Stimulated activated CD8-positive, alpha-beta memory T cell treated with anti-CD3 and anti-CD28 coated beads, Interleukin-4, amount 100 ng/mL, for 1 hour (primary cell): ENCODE results near the gene SEPHS2.
"Not testable (repeated sequence)": the region's sequence is repeated elsewhere in the genome, so short reads cannot be mapped to it uniquely, and the experiment has no call there.

Experiments
- DNase-seq, 2 donors: peaks; one replicate each; pipeline ENCODE4 v3.0.0-alpha.2; 2020; ENCODE audit warnings: low read depth in 2 of 2, low spot score in 1 of 2

The SEPHS2 gene

GRCh38 chr16:30445408-30446202, at the start of gene SEPHS2:
TSS of gene SEPHS2 (minus strand) at chr16:30445874. CDS start at chr16:30445727, 147 bp downstream.
- DNase-seq = peak; percentile 86 to 91

GRCh38 chr16:30494709-30495108, 49.0 kb upstream of the SEPHS2 start:
- no peak for DNase-seq

GRCh38 chr16:30493941-30494488, 48.3 kb upstream of the SEPHS2 start:
- DNase-seq = no peak

DNA sequence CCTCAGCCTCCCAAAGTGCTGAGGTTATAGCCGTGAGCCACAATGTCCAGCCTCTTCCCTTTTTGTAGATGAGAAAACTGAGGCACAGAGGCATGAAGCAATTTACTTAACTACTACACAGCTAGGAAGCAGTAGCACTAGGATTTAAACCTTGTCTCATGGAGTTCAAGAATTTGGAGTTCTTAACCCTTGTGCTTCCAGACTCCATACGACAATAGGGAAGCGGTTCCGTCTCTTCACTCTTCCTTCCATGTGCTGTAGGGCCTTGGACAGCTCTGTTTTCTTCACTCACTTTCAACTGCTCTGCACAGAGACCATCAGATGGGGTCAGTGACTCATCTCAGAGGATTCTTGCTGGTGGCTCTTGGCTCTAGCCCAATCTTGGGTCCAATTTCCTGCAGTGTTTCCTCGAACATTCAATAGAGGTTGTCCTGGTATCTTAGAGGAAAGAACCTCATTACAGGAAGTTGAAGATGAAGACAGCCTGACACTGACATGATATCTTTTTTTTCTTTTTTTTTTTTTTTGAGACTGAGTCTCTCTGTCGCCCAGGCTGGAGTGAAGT, 46.2 kb upstream of the SEPHS2 start:
- peak in 1 of 2 donors; percentile 10 for DNase-seq

DNA sequence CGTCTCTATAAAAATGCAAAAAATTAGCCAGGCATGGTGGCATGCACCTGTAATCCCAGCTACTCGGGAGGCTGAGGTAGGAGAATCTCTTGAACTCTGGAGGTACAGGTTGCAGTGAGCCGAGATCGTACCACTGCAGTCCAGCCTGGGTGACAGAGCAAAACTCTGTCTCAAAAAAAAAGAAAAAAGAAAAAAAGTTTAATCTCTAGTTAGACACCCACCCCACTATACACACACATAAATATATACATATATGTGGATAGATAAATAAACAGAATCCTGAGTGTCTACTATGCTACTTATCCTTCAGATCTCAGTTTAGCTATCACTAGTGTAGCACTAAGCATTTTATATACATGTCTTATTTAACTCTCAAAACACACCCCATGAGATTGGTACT, 45.6 kb upstream of the SEPHS2 start:
- no peak for DNase-seq

DNA sequence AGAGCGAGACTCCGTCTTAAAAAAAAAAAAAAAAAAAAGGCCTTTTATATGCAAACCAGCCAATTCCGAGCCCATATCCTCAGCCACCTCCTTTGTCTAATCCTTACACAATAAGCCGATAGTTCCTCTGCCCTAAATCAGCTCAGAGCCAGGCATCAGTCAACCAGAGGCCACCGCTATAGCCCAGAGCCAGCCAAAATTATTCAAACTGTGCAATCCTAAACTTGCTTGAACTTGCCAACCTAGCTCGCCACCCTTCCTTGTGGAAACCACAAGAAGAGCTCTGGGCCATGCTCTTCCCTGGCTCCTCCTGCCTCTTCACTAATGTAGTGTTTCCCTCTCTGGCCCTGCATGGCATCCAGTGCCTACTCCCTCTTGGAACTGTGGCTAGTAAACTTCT, 44.5 kb upstream of the SEPHS2 start:
- no peak for DNase-seq

GRCh38 chr16:30488764-30489605, 43.3 kb upstream of the SEPHS2 start:
- no peak for DNase-seq

DNA sequence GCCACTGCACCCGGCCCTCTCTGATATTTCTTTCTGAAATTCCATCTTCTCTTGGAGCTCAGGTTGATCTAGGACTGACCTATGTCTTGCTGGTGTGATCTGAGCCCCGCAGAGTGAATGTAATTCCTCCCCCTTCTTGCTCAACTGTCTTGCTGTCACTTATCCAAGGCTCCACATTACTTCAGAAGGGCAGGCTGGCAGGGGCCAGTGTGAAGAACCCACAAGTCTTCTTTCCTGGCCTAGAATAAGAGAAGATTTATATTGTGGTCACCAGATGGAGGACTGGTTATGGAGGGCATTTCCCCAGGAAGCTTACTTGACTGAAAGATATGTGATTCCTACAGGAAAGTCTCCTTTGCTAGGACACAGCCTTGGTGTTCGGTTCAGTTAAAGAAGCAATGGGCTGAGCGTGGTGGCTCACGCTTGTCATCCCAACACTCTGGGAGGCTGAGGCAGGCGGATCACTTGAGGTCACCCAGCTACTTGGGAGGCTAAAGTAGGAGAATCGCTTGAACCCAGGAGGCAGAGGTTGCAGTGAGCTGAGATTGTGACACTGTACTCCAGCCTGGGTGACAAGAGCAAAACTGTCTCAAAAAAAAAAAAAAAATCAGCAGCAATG, 40.3 kb upstream of the SEPHS2 start:
- DNase-seq = no peak

GRCh38 chr16:30484887-30485286, 39.2 kb upstream of the SEPHS2 start:
- DNase-seq = no peak

DNA sequence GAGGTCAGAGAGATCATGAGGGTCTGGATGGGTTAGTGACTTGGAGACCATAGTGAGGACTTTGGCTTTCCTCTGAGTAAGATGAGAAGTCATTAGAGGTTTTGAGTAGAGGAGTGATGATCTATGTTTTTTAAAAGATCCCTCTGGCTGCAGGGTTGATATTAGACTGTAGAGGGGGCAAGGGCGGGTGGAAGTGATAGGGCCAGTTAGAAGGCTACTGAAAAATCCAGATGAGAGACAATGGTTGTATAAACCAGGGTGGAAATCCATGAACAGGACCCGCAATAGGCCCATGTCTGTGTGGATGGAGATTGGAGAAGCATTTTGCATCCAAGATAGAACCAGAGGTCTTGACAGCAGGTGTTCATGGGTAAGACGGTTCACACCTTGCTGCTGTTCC, 36.7 kb upstream of the SEPHS2 start:
- DNase-seq = no peak

- DNase-seq = no peak
Observed at GRCh38 chr16:30481381-30481780, 35.7 kb upstream of the SEPHS2 start.

GRCh38 chr16:30478766-30479478, 33.2 kb upstream of the SEPHS2 start:
- DNase-seq = no peak

GRCh38 chr16:30477773-30478172, 32.1 kb upstream of the SEPHS2 start:
- DNase-seq = not testable (repeated sequence)

- DNase-seq = no peak
Observed at GRCh38 chr16:30476991-30477390, 31.3 kb upstream of the SEPHS2 start.

- no peak for DNase-seq
Observed at GRCh38 chr16:30474684-30475083, 29.0 kb upstream of the SEPHS2 start.

DNA sequence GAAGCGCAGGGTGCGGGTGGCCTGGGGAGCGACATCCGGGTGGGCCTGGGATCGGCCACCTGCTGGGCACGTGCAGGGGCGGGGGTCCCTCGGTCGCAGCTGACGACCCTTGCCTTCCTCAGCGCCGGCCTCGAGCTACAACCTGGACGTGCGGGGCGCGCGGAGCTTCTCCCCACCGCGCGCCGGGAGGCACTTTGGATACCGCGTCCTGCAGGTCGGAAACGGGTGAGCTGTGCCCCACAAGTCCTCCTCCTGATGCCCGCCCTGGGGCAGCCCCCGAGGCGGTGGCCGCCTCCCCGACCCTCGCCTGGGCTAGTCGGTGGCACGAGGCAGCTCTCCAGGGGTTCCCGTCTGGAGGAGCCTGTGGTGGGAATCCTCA, 28.4 kb upstream of the SEPHS2 start:
- no peak for DNase-seq

DNA sequence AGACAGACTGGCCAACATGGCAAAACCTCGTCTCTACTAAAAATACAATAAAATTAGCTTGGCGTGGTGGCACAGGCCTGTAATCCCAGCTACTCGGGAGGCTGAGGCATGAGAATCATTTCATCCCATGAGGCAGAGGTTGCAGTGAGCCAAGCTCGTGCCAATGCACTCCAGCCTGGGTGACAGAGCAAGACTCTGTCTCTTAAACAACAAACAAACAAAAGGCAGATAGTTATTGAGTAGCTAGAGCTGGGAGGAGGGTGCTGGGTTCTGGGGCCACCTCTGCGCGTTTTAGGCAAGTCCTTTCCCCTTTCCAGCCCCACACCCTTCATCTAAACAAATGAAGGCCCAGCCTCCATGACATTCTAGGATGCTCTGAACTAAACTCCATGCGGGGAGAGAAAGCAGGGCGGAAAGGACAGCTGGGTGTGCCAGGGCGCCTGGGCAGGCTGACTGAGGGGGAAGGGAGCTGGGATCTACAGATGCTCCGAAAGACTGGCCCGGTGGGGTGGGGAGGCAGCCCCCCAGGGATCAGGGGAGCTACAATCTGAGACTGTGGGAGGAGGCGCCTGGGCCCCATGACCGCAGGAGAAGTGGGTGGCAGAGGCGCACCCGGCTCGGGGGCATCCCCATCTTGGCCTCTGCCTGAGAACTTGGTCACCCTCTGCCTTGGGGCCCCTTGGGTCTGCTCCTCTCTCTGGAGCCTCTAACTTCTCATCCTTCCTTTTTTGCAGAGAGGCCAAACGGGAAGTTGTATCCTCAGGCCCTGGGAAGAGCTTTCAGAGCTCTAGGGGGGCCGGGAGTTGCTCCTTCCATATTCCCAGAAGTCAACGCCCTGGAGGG, 27.8 kb upstream of the SEPHS2 start:
- no peak for DNase-seq

GRCh38 chr16:30472328-30472942, 26.8 kb upstream of the SEPHS2 start, which contains the start of gene ITGAL:
TSS of gene ITGAL (plus strand) at chr16:30472742. CDS start at chr16:30472838, 96 bp downstream.
- peak; percentile 52 to 67 for DNase-seq

DNA sequence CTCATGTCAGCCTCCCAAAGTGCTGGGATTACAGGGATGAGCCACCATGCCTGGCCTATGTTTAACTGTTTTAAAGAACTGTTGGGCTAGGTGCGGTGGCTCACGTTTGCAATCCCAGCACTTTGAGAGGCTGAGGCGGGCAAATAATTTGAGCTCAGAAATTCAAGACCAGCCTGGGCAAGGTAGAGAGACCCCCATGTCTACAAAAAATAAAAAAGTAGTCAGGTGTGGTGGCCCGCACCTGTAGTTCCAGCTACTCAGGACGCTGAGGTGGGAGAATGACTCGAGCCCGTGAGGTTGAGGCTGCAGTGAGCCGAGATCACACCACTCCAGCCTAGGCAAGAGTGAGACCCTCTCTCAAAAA, 24.9 kb upstream of the SEPHS2 start:
- DNase-seq = no peak
